ENCODE measurements around the gene BPI. TPM values are rescaled to one million over a fixed set of nuclear protein-coding genes. Genes with fewer than 3 reads are reported as not detected.

The BPI gene
- total and polyA plus RNA-seq, 2 donors (not counting 1 experiment from before 2014, with no cell fraction given) = 0.10 to 0.44 TPM

DNA sequence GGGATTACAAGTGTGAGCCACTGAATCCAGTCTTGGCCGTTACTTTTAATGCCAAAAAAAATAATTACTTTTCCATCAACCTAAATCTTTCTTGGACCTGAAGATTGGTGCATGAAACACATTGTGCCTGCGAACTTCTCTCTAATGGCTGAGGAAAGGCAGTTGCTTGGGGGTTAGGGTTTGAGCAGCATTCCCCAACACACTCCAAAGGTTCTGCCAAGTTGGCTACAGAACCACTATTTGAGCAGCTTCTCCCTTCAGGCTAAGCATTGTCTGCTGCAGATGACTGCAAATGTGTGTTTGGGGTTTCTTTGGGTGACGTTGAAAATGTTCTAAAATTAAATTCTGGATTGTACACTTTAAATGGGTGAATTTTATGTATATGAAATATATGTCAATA is 36.0 kb downstream of the BPI start:
- Histone ChIP-seq H3K27me3 (replicated peaks in 1 of 4; ENCODE audit: control extremely low read depth in 1 of 4, control insufficient read depth in 3 of 4, insufficient read depth in 4 of 4, low read length in 3 of 4) (peaks cover 0 to 12% (median 3%) of the 10 kb centered on the region in 4 experiments), H3K4me1 (ENCODE audit: control insufficient read depth in 2 of 2, insufficient read depth in 2 of 2, low read length in 2 of 2) (no peaks in the 10 kb centered on the region), H3K9ac (ENCODE audit: low read length) (no peak overlapping the region), H3K4me3 (ENCODE audit: control extremely low read depth in 1 of 5, extremely low read depth in 1 of 5, insufficient read depth in 1 of 5, low read depth in 2 of 5, low read length in 4 of 5) (no peak overlapping the region), H3K79me2 (ENCODE audit: control insufficient read depth, insufficient read depth, low read length) (no peaks in the 10 kb centered on the region), H2AFZ (ENCODE audit: insufficient read depth, low read depth, low read length, poor library complexity, severe bottlenecking) (no peak overlapping the region), H3K4me2 (replicated peaks; ENCODE audit: low read depth, low read length, poor library complexity, severe bottlenecking) (no peak overlapping the region), H3K36me3 (replicated peaks in 1 of 2; ENCODE audit: control extremely low read depth in 1 of 2, control insufficient read depth in 1 of 2, extremely low read depth in 1 of 2, insufficient read depth in 2 of 2, low read length in 1 of 2) (no peaks in the 10 kb centered on the region), H4K20me1 (ENCODE audit: control insufficient read depth, insufficient read depth, low read length, poor library complexity, severe bottlenecking) (no peaks in the 10 kb centered on the region), H3K9me3 (ENCODE audit: control extremely low read depth in 1 of 3, control insufficient read depth in 2 of 3, insufficient read depth in 1 of 3, low read length in 2 of 3) (peaks cover 0 to 16% (median 11%) of the 10 kb centered on the region in 3 donors), H3K27ac (ENCODE audit: low read length in 2 of 2) (no peak overlapping the region)
- ChIA-PET POLR2A (no interaction called here), CTCF (no interaction called here)
- H3K9me3 Mint-ChIP-seq (ENCODE audit: insufficient read depth) = peaks cover 3% of the 10 kb centered on the region
- no peak overlapping the region for H3K27ac Mint-ChIP-seq
- no peak for DNase-seq
- TF ChIP-seq EZH2 (IDR thresholded peaks at IDR 0.05; ENCODE audit: borderline replicate concordance, insufficient read depth, low read depth, low read length, poor library complexity, severe bottlenecking) = no peak
- TF ChIP-seq, protein P1, sequence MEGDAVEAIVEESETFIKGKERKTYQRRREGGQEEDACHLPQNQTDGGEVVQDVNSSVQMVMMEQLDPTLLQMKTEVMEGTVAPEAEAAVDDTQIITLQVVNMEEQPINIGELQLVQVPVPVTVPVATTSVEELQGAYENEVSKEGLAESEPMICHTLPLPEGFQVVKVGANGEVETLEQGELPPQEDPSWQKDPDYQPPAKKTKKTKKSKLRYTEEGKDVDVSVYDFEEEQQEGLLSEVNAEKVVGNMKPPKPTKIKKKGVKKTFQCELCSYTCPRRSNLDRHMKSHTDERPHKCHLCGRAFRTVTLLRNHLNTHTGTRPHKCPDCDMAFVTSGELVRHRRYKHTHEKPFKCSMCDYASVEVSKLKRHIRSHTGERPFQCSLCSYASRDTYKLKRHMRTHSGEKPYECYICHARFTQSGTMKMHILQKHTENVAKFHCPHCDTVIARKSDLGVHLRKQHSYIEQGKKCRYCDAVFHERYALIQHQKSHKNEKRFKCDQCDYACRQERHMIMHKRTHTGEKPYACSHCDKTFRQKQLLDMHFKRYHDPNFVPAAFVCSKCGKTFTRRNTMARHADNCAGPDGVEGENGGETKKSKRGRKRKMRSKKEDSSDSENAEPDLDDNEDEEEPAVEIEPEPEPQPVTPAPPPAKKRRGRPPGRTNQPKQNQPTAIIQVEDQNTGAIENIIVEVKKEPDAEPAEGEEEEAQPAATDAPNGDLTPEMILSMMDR (IDR thresholded peaks at IDR 0.05) = no peak
- intact Hi-C loops (cut with micrococcal nuclease) = no loop called here
- no peak overlapping the region for H3K4me3 Mint-ChIP-seq
- no CpG with 5 or more reads among the region's 3 CpGs for WGBS (ENCODE audit: insufficient coverage)
- no peaks in the 10 kb centered on the region for H3K4me1 Mint-ChIP-seq
- no peak for ATAC-seq (ENCODE audit: low read depth)
- H3K27me3 Mint-ChIP-seq = peaks cover 30% of the 10 kb centered on the region

DNA sequence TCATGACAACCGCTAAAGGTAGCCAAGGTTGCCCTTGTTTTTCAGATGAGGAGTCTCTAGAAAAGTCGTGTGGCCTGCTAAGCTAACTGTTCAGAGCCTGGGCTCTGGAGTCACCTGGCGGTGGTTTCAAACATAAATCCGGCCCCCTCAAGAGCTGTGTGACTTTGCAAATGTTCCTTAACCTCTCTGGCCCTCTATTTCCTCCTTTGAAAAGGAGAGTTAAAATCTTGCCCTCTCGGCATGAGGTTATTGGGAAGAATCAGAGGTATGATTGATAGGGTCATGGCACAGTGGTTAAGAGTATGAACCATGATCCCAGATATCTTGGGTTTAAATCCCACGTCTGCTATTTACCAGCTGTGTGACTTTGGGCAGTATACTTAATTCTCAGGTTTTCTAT is 36.7 kb downstream of the BPI start:
- no peak overlapping the region for H3K4me3 Mint-ChIP-seq
- TF ChIP-seq EZH2 (IDR thresholded peaks at IDR 0.05; ENCODE audit: borderline replicate concordance, insufficient read depth, low read depth, low read length, poor library complexity, severe bottlenecking) = no peak
- no peak overlapping the region for H2AFZ ChIP-seq (ENCODE audit: insufficient read depth, low read depth, low read length, poor library complexity, severe bottlenecking)
- ChIA-PET CTCF (no interaction called here), POLR2A (no interaction called here)
- no peak overlapping the region for H3K27ac Mint-ChIP-seq
- H3K4me1 Mint-ChIP-seq = no peaks in the 10 kb centered on the region
- no peak overlapping the region for H3K4me3 ChIP-seq (ENCODE audit: control extremely low read depth in 1 of 5, extremely low read depth in 1 of 5, insufficient read depth in 1 of 5, low read depth in 2 of 5, low read length in 4 of 5)
- H3K79me2 ChIP-seq (ENCODE audit: control insufficient read depth, insufficient read depth, low read length) = no peaks in the 10 kb centered on the region
- H3K9me3 Mint-ChIP-seq (ENCODE audit: insufficient read depth) = peaks cover 3% of the 10 kb centered on the region
- no peaks in the 10 kb centered on the region for H4K20me1 ChIP-seq (ENCODE audit: control insufficient read depth, insufficient read depth, low read length, poor library complexity, severe bottlenecking)
- ATAC-seq (ENCODE audit: low read depth) = no peak
- H3K9me3 ChIP-seq (ENCODE audit: control extremely low read depth in 1 of 3, control insufficient read depth in 2 of 3, insufficient read depth in 1 of 3, low read length in 2 of 3) = peaks cover 0 to 13% (median 11%) of the 10 kb centered on the region in 3 donors
- peaks cover 0 to 12% (median 3%) of the 10 kb centered on the region in 4 experiments for H3K27me3 ChIP-seq (replicated peaks in 1 of 4; ENCODE audit: control extremely low read depth in 1 of 4, control insufficient read depth in 3 of 4, insufficient read depth in 4 of 4, low read length in 3 of 4)
- no peaks in the 10 kb centered on the region for H3K36me3 ChIP-seq (replicated peaks in 1 of 2; ENCODE audit: control extremely low read depth in 1 of 2, control insufficient read depth in 1 of 2, extremely low read depth in 1 of 2, insufficient read depth in 2 of 2, low read length in 1 of 2)
- no peaks in the 10 kb centered on the region for H3K4me1 ChIP-seq (ENCODE audit: control insufficient read depth in 2 of 2, insufficient read depth in 2 of 2, low read length in 2 of 2)
- H3K27me3 Mint-ChIP-seq = peaks cover 30% of the 10 kb centered on the region
- no peak overlapping the region for H3K9ac ChIP-seq (ENCODE audit: low read length)
- intact Hi-C loops (cut with micrococcal nuclease) = no loop called here
- no peak for DNase-seq
- 55% methylated on average over 2 of the region's 6 CpGs for WGBS (ENCODE audit: insufficient coverage)
- H3K4me2 ChIP-seq (replicated peaks; ENCODE audit: low read depth, low read length, poor library complexity, severe bottlenecking) = no peak overlapping the region
- no peak overlapping the region for H3K27ac ChIP-seq (ENCODE audit: low read length in 2 of 2)

Measured in B cell (primary cell).